Endothelial cell of umbilical vein (primary cell): ENCODE results near the gene CETN3. TPM values are rescaled to one million over a fixed set of nuclear protein-coding genes. Genes with fewer than 3 reads are reported as not detected.

Experiments
- BruUV-seq: library from RNA; stranded (reverse); fragments of 400-500 nt; replicated peaks from 2 replicates; lab custom pipeline; 2021; lab: Mats Ljungman, UMichigan
- CTCF ChIA-PET: fragments of 300-600, 350-600 bp; sonication (Branson Sonifier 250); formaldehyde crosslinking; loops from one replicate; lab custom pipeline; 2021; ENCODE audit warnings: antibody characterized with exemption, inconsistent platforms; lab: Charles Lee
- POLR2A ChIA-PET: fragments of 300-600, 350-600 bp; sonication (Branson Sonifier 250); formaldehyde crosslinking; loops from one replicate; lab custom pipeline; 2021; ENCODE audit warnings: antibody characterized with exemption, inconsistent platforms; lab: Charles Lee
- DNase-seq: peaks from one replicate; pipeline ENCODE4 v3.0.0-alpha.2; 2011; ENCODE audit warnings: low read depth, low spot score
- FAIRE-seq: peaks from 2 replicates; lab custom pipeline; 2011; peaks lifted over from hg19 to GRCh38; lab: Jason Lieb, UNC
- H2AFZ ChIP-seq: 2 replicates; pipeline ENCODE4 v1.6.0; 2012; ENCODE audit warnings: low read depth, low read length, control low read depth, inconsistent platforms
- H3K27ac ChIP-seq: 2 replicates; pipeline ENCODE4 v1.5.1; 2011; ENCODE audit warnings: low read depth, mild to moderate bottlenecking, control low read depth, low read length, moderate library complexity; ENCODE audit not compliant: insufficient read depth
- H3K27me3 ChIP-seq, 2 experiments: 2 replicates each; pipeline versions ENCODE4 v1.6.0 to v1.6.1; 2011; ENCODE audit warnings: low read length in 2 of 2, mixed read lengths in 1 of 2; ENCODE audit not compliant: control insufficient read depth in 2 of 2, insufficient read depth in 2 of 2
- H3K36me3 ChIP-seq, 2 experiments: 2 replicates in 1 of 2; 3 replicates in 1 of 2; pipeline ENCODE4 v1.5.1; 2011; ENCODE audit warnings: low read length in 2 of 2, mild to moderate bottlenecking in 1 of 2, moderate library complexity in 1 of 2; ENCODE audit not compliant: control insufficient read depth in 2 of 2, insufficient read depth in 2 of 2; ENCODE audit errors: extremely low read depth in 1 of 2
- H3K4me1 ChIP-seq: 3 replicates; pipeline ENCODE4 v1.5.1; 2011; ENCODE audit warnings: mild to moderate bottlenecking, low read length; ENCODE audit not compliant: control insufficient read depth, insufficient read depth; ENCODE audit errors: extremely low read depth
- H3K4me2 ChIP-seq: 2 replicates; pipeline ENCODE4 v1.6.1; 2011; ENCODE audit warnings: low read length, control low read depth, mixed read lengths; ENCODE audit not compliant: insufficient read depth
- H3K4me3 ChIP-seq, 3 experiments: fragments of 200-600 bp in 1 of 3; sonication (generic), shearing (Covaris generic) in 1 of 3; replicated peaks in 1 of 3; 2 replicates each; pipeline ENCODE4 v1.5.1; 2011 to 2016; ENCODE audit warnings: control low read depth in 3 of 3, low read length in 3 of 3, mild to moderate bottlenecking in 2 of 3, inconsistent platforms in 1 of 3, low read depth in 1 of 3, moderate library complexity in 1 of 3; ENCODE audit not compliant: insufficient read depth in 1 of 3
- H3K79me2 ChIP-seq: 2 replicates; pipeline ENCODE4 v1.6.0; 2012; ENCODE audit warnings: low read length, inconsistent platforms; ENCODE audit not compliant: control insufficient read depth, insufficient read depth
- H3K9ac ChIP-seq: replicated peaks from 2 replicates; pipeline ENCODE3; 2011; ENCODE audit warnings: low read length, control low read depth; ENCODE audit not compliant: insufficient read depth; ENCODE audit errors: extremely low read depth
- H3K9me1 ChIP-seq: replicated peaks from 3 replicates; pipeline ENCODE4 v1.6.0; 2011; ENCODE audit warnings: mild to moderate bottlenecking, low read length; ENCODE audit not compliant: control insufficient read depth, insufficient read depth; ENCODE audit errors: extremely low read depth
- H3K9me3 ChIP-seq: replicated peaks from 2 replicates; pipeline ENCODE4 v1.5.1; 2012; ENCODE audit warnings: low read length, inconsistent platforms; ENCODE audit not compliant: control insufficient read depth, insufficient read depth
- H4K20me1 ChIP-seq: replicated peaks from 2 replicates; pipeline ENCODE3; 2011; ENCODE audit warnings: mild to moderate bottlenecking, low read length; ENCODE audit not compliant: control insufficient read depth, insufficient read depth; ENCODE audit errors: extremely low read depth
- CTCF ChIP-seq, 2 donors: IDR thresholded peaks; 1 replicate in 1 of 2; 2 replicates in 1 of 2; pipeline ENCODE4 v1.5.1; 2011; ENCODE audit warnings: low read length in 2 of 2, mild to moderate bottlenecking in 2 of 2, moderate library complexity in 2 of 2, control low read depth in 1 of 2, inconsistent platforms in 1 of 2, low read depth in 1 of 2; ENCODE audit not compliant: insufficient read depth in 1 of 2; ENCODE audit errors: extremely low read depth in 1 of 2
- EZH2 ChIP-seq: IDR thresholded peaks from 2 replicates; pipeline ENCODE4 v1.6.1; 2012; ENCODE audit warnings: borderline replicate concordance, low read depth, mild to moderate bottlenecking, moderate library complexity, low read length, inconsistent platforms; ENCODE audit not compliant: severe bottlenecking
- FOS ChIP-seq: IDR thresholded peaks from 2 replicates; pipeline ENCODE4 v1.6.1; 2011; ENCODE audit warnings: mild to moderate bottlenecking, low read length, moderate library complexity, borderline replicate concordance; ENCODE audit not compliant: insufficient read depth
- GATA2 ChIP-seq: IDR thresholded peaks from 2 replicates; pipeline ENCODE4 v1.7.0; 2011; ENCODE audit warnings: low read depth, mild to moderate bottlenecking, moderate library complexity, mixed read lengths, low read length; ENCODE audit not compliant: insufficient read length, insufficient read depth
- JUN ChIP-seq: IDR thresholded peaks from 2 replicates; pipeline ENCODE4 v1.6.1; 2011; ENCODE audit warnings: borderline replicate concordance, low read depth; ENCODE audit not compliant: insufficient read length, insufficient read depth
- MYC ChIP-seq: IDR thresholded peaks from one replicate; pipeline ENCODE4 v1.6.1; 2011; ENCODE audit warnings: mild to moderate bottlenecking, low read depth, low read length
- POLR2A ChIP-seq: IDR thresholded peaks from 2 replicates; pipeline ENCODE4 v1.6.1; 2012; ENCODE audit warnings: low read depth, mild to moderate bottlenecking, control low read depth, low read length
- POLR2AphosphoS5 ChIP-seq: IDR thresholded peaks from 2 replicates; pipeline ENCODE4 v1.6.1; 2012; ENCODE audit warnings: low read depth, mild to moderate bottlenecking, control low read depth, low read length, moderate library complexity; ENCODE audit not compliant: insufficient read depth
- dilution Hi-C: fragments of 300-500 bp; cut with MboI; formaldehyde crosslinking; loops from one replicate; pipeline ENCODE4 v1.15.0; 2019; ENCODE audit warnings: low sequenced_read_pairs; ENCODE audit not compliant: extremely low pct_ligation_motif_present
- intact Hi-C: fragments of 100-400 bp; cut with micrococcal nuclease; formaldehyde crosslinking; loops from one replicate; pipeline ENCODE4 v1.10.0; 2022
- polyA plus RNA-seq, 4 experiments: library from polyadenylated mRNA; depleted of rRNA in 3 of 4; stranded (reverse) in 3 of 4; unstranded in 1 of 4; fragments of >200 nt; gene quantifications; 2 replicates each; pipeline versions ENCODE4 v1.2.1 to v1.2.3, GENCODE V29; 2011 to 2012; ENCODE audit warnings: missing spikeins in 1 of 4
- total RNA-seq: library from RNA; stranded (reverse); gene quantifications from 2 replicates; pipeline ENCODE4 v1.2.3, GENCODE V29; 2021
- TF ChIP-seq, protein P1 (sequence below): IDR thresholded peaks from 2 replicates; pipeline ENCODE4 v1.6.1; 2011; ENCODE audit not compliant: insufficient read depth, insufficient read length

Gene CETN3
- total and polyA plus RNA-seq, 2 donors (not counting 3 experiments of a cell fraction or from before 2014, with no cell fraction given): 2.2 to 17.3 TPM

DNA sequence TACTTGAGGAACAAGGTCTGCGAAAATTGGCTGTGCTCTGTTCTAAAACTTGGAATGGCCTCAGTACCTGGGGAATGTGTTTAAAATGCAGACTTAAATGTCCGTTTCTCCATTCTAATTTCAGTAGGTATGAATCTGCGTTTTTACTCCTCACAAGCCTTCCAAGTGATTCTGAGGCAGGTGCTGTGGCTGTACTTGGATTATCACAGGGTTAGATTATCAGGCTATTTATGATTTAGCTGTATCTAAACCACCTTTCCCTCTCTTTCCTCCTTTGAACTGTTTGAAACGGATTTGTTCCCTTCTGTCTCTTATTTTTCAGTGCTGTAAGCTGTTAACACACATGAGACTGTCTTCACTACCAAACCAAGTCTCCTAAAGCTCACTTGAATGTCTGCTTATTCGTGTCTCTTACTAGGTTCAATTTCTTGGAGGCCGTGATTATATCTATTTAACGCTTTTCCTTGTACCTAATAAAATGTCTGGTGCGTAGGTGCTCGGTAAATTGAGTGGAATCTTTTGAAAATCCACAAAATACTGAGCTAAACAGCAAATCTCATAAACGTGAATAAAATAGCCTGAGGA lies 714 bp upstream of the CETN3 start:
- Histone ChIP-seq H3K27ac (peak overlapping the region; percentile 85), H4K20me1 (no peaks in the 10 kb centered on the region), H3K9me3 (no peaks in the 10 kb centered on the region), H3K9ac (peak overlapping the region; percentile 91), H3K27me3 (no peaks in the 10 kb centered on the region), H3K79me2 (peaks cover 3% of the 10 kb centered on the region), H3K4me1 (peaks cover 15% of the 10 kb centered on the region), H2AFZ (peak overlapping the region; percentile 96), H3K4me3 (peak overlapping the region; percentile 47 to 81 (median 53)), H3K4me2 (peak overlapping the region; percentile 92), H3K36me3 (no peaks in the 10 kb centered on the region), H3K9me1 (no peaks in the 10 kb centered on the region)
- ChIA-PET CTCF (interaction anchor here (0.6 to 2.4 kb wide), 12 partner anchors 13 to 249 kb away, joined by 3 to 8 read pairs (median 4); partner anchors contain the start of genes LYSMD3, MBLAC2 and POLR3G), POLR2A (interaction anchor here (0.7 to 1.3 kb wide), 7 partner anchors 10 to 1527 kb away, joined by 3 to 5 read pairs (median 3); partner anchors contain the start of genes MBLAC2, MEF2C and POLR3G)
- dilution Hi-C loops (no loop called here), intact Hi-C loops (no loop called here)
- TF ChIP-seq FOS: no peak
- TF ChIP-seq MYC: no peak
- TF ChIP-seq CTCF (IDR thresholded peaks at IDR 0.05; ENCODE audit: extremely low read depth in 1 of 2, insufficient read depth in 1 of 2, low read depth in 1 of 2, low read length in 2 of 2): no peak
- TF ChIP-seq, protein P1, sequence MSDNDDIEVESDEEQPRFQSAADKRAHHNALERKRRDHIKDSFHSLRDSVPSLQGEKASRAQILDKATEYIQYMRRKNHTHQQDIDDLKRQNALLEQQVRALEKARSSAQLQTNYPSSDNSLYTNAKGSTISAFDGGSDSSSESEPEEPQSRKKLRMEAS: no peak
- TF ChIP-seq GATA2: no peak
- TF ChIP-seq EZH2: no peak
- TF ChIP-seq JUN: no peak
- TF ChIP-seq POLR2AphosphoS5: no peak
- no peak for TF ChIP-seq POLR2A
- TSS peak; percentile 91 for BruUV-seq
- DNase-seq (no peak), FAIRE-seq (peak; percentile 26)
